HUES48 (cell line): ENCODE data around the gene CKLF.

Experiments
- H3K27ac ChIP-seq: one replicate; pipeline ENCODE4 v1.7.0; 2013; ENCODE audit warnings: low read depth, low read length, inconsistent platforms
- H3K27me3 ChIP-seq: 2 replicates; pipeline ENCODE4 v1.6.1; 2013; ENCODE audit warnings: mild to moderate bottlenecking, low read length; ENCODE audit not compliant: control insufficient read depth, insufficient read depth
- H3K36me3 ChIP-seq: 2 replicates; pipeline ENCODE4 v1.6.1; 2013; ENCODE audit warnings: low read length; ENCODE audit not compliant: control insufficient read depth, insufficient read depth
- H3K4me1 ChIP-seq: 2 replicates; pipeline ENCODE4 v1.6.1; 2013; ENCODE audit warnings: mild to moderate bottlenecking, low read length; ENCODE audit not compliant: control insufficient read depth, insufficient read depth
- H3K4me3 ChIP-seq: 2 replicates; pipeline ENCODE4 v1.5.1; 2013; ENCODE audit warnings: mild to moderate bottlenecking, low read depth, low read length
- H3K9ac ChIP-seq: 2 replicates; pipeline ENCODE4 v1.6.1; 2013; ENCODE audit warnings: mild to moderate bottlenecking, low read depth, low read length, moderate library complexity
- H3K9me3 ChIP-seq: 2 replicates; pipeline ENCODE4 v1.6.1; 2013; ENCODE audit warnings: low read length; ENCODE audit not compliant: control insufficient read depth, insufficient read depth

The CKLF gene

DNA sequence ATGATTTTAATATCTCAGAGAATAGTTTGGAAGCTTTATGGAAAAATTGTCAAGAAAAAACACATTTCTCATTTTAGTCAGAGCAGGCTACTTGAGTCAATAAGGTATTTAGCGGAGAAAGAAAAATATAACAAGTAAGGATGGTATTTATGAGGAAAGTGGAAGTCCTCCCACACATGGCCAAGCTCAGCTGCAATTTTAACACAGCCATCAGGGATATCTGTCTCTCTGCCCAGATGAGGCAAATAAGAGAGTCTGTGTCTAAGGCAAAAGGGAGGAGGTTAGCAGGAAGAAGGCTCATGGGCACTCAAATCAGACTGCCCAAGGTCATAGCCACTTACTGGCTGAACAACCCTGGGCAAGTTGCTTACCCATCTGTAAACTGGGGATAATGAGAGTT is 21.7 kb downstream of the CKLF start:
- H3K9me3 ChIP-seq: no peaks in the 10 kb centered on the region
- no peak overlapping the region for H3K27ac ChIP-seq
- no peak overlapping the region for H3K9ac ChIP-seq
- H3K27me3 ChIP-seq: peaks cover 24% of the 10 kb centered on the region
- no peaks in the 10 kb centered on the region for H3K36me3 ChIP-seq
- no peaks in the 10 kb centered on the region; the same call in 1 of the 2 replicates for H3K4me1 ChIP-seq
- H3K4me3 ChIP-seq: no peak overlapping the region

GRCh38 chr16:66574531-66574930 is 22.2 kb downstream of the CKLF start:
- Histone ChIP-seq H3K36me3 (no peaks in the 10 kb centered on the region), H3K27me3 (peaks cover 29% of the 10 kb centered on the region), H3K9me3 (no peaks in the 10 kb centered on the region), H3K4me1 (no peaks in the 10 kb centered on the region; the same call in 1 of the 2 replicates), H3K9ac (no peak overlapping the region), H3K4me3 (no peak overlapping the region), H3K27ac (no peak overlapping the region)

DNA sequence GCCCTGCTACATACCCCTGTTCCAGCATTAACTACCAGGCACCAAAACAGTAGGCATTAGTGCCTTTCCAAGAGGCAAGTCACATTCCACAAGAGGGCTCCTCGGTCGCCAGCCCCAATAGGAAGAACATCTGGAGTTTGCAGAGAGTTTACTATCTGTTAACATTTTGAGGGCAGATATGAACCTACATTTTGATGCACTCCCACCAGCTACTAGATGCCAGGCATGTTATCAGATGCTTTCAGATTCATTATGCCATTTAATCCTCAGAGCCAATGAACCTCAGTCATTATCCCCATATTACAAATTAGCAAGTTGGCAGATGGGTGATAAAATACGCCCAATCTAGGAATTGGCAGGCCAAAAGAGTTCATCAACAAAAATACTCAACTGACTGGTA is 22.7 kb downstream of the CKLF start:
- H3K27me3 ChIP-seq: peaks cover 34% of the 10 kb centered on the region
- no peak overlapping the region for H3K4me3 ChIP-seq
- no peaks in the 10 kb centered on the region for H3K9me3 ChIP-seq
- no peaks in the 10 kb centered on the region for H3K36me3 ChIP-seq
- no peak overlapping the region for H3K27ac ChIP-seq
- no peak overlapping the region for H3K9ac ChIP-seq
- peaks cover 2% of the 10 kb centered on the region for H3K4me1 ChIP-seq

DNA sequence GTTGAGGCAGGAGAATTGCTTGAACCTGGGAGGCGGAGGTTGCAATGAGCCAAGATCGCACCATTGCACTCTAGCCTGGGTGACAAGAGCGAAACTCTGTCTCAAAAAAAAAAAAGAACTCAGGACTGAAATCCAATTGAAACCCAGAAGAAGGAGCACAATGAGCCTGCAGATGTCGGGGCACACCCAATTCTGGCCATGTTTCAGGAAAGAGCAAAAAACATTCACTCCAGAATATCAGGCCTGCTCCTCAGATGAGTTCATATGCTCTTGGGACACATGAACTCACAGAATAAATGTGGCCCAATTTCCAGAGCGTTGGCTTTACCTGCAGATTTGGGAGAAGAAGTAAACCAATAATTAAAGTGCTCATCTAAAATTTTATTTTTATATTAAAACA is 23.9 kb downstream of the CKLF start:
- Histone ChIP-seq H3K9ac (no peak overlapping the region), H3K4me1 (peaks cover 15% of the 10 kb centered on the region), H3K27me3 (peaks cover 41% of the 10 kb centered on the region), H3K4me3 (no peak overlapping the region), H3K9me3 (no peaks in the 10 kb centered on the region), H3K36me3 (no peaks in the 10 kb centered on the region), H3K27ac (no peak overlapping the region)

- no peak within 1 kb of the TSS for H3K9ac ChIP-seq
- H3K4me1 ChIP-seq: peaks cover 16% of the 10 kb centered on the region
These were observed 26.5 kb downstream of the CKLF start, which contains the start of gene CMTM2 for GRCh38 chr16:66578651-66579531. Gene CMTM2 (plus strand): TSS chr16:66579463. CDS start chr16:66579608, 145 bp downstream.

DNA sequence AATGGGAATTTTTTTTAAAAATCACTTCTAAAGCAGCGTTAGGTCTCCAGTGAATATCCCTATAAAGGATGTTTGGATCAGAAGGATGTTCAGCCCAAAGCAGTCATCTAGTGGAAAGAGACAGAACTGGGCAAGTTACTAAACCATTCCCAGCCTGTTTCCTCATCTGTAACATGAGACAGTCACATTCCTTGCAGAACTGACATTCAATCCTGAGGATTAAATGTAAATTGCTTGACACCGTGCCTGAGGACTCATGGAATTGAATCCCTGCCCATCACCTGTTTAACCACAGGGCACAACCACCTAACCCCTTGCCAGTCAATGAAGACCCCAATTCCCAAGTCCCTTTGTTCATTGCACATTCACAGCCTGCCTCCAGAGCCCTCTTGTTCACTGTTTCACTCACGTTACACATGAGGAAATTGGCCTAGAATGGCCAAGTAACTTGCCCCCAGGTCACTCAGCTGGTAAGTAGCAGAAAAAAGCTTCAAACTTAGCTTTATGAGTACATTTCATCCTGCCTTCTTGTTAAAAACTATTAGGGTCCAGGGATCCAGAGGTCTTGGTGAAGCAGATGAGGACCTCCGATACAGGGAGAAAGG is 28.3 kb downstream of the CKLF start:
- Histone ChIP-seq H3K9ac (no peak overlapping the region), H3K4me3 (no peak overlapping the region), H3K36me3 (no peaks in the 10 kb centered on the region), H3K9me3 (no peaks in the 10 kb centered on the region), H3K27me3 (peaks cover 41% of the 10 kb centered on the region), H3K27ac (no peak overlapping the region), H3K4me1 (peaks cover 16% of the 10 kb centered on the region)

More at GRCh38 chr16:66578651-66579531, 26.5 kb downstream of the CKLF start, which contains the start of gene CMTM2:
- H3K27me3 ChIP-seq: peaks cover 41% of the 10 kb centered on the region
- peak within 1 kb of the TSS; percentile 54 for H3K4me3 ChIP-seq
- H3K36me3 ChIP-seq: no peaks in the 10 kb centered on the region
- H3K9me3 ChIP-seq: no peaks in the 10 kb centered on the region
- no peak within 1 kb of the TSS for H3K27ac ChIP-seq

DNA sequence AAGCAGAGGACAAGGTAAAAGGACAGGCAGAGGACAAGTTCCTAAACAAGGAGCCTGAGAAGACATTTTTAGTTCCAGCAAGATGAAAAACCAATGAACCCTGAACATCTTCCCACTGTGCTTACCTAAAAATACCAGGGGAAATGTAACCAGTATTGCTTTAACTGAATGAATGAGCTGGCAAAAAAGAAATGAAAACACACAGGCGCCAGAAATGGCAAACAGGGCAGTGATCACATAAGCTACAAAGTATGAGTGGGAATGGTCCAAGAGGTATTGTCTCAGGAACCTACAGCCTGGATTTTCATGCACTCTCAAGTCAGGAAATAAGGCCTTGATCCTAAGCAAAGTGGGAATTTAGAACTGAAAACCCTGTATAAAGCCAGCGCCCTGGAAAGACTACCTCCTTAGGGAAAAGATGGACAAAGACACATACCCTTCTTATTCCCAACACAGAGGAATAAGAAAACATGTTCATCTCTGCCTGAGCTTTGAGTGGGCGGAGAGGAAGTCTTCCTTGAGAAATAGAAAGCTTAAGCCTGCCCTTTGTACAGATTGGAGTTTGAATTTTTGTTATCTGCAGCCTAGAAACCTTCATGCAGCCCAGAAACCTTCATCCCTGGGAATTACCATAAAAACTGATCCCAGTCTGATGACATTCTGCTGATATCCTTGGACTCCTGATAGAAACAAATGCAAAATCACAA is 29.0 kb downstream of the CKLF start:
- no peak overlapping the region for H3K4me3 ChIP-seq
- no peak overlapping the region for H3K9ac ChIP-seq
- H3K27me3 ChIP-seq: peaks cover 41% of the 10 kb centered on the region
- no peaks in the 10 kb centered on the region for H3K9me3 ChIP-seq
- no peak overlapping the region for H3K27ac ChIP-seq
- peaks cover 16% of the 10 kb centered on the region for H3K4me1 ChIP-seq
- H3K36me3 ChIP-seq: no peaks in the 10 kb centered on the region

DNA sequence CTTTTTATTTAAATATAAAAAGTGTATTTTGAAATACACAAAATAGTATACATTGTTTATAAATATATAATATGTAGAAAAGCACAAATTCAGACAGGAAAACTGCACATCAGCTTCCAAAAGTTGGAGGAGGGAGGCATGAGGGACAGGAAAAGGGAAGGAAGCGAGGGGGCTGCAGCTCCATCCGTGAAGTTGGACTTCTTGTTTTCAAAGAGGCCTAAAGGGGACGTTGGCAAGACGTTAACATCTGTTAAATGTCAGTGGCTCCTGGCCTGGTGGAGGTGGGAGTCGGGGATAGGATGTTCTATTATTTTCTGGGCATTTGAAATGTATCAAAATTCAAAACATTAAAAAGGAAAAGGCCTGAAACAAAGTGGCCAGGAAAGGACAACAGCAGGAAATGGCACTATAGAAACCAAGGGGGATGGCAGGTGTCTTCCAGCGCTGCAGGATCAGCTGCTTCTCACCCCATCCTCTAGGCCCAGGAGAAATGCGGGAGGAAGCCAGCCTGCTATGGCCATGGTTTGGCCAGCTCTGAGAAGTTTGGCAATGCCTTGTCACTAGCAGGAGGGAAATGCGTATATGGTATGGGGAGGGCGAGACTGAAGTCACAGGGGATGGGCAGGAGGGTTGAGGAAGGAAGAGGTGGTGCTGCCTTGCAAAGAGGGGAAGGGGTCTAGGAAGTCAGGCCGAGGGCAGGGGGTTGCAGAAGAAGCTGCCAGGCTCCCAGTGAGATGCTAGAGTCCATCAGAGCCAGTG is 33.3 kb downstream of the CKLF start:
- Histone ChIP-seq H3K27me3 (peaks cover 1% of the 10 kb centered on the region), H3K4me3 (no peak overlapping the region), H3K4me1 (peaks cover 7% of the 10 kb centered on the region)

GRCh38 chr16:66587881-66588600 is 35.7 kb downstream of the CKLF start:
- Histone ChIP-seq H3K9ac (no peak overlapping the region), H3K4me3 (no peak overlapping the region), H3K27me3 (no peaks in the 10 kb centered on the region), H3K9me3 (no peaks in the 10 kb centered on the region), H3K27ac (no peak overlapping the region), H3K4me1 (no peaks in the 10 kb centered on the region), H3K36me3 (no peaks in the 10 kb centered on the region)

More for the DNA sequence above, 33.3 kb downstream of the CKLF start:
- H3K9me3 ChIP-seq: no peaks in the 10 kb centered on the region
- H3K9ac ChIP-seq: no peak overlapping the region
- no peak overlapping the region for H3K27ac ChIP-seq
- H3K36me3 ChIP-seq: no peaks in the 10 kb centered on the region
